K562 (cell line): ENCODE results near the gene LRP4. TPM values are rescaled to one million over a fixed set of nuclear protein-coding genes. Genes with fewer than 3 reads are reported as not detected.

Experiments used
- ATAC-seq: fragments of 200-7000 bp; cut with Tn5 transposase; 3 replicates; pipeline ENCODE4 v1.9.1; 2020; ENCODE audit warnings: moderate library complexity
- BruUV-seq: library from RNA; stranded (reverse); fragments of 400-500 nt; replicated peaks from 2 replicates; lab custom pipeline; 2021; lab: Mats Ljungman, UMichigan
- CTCF ChIA-PET: fragments of 300-600 bp; formaldehyde crosslinking; extraction: SDS; loops from one replicate; lab custom pipeline; 2021; ENCODE audit warnings: low intra/inter-chr PET ratio; lab: Yijun Ruan, JAX
- POLR2A ChIA-PET: fragments of 300-600, 350-650 bp; sonication (Branson Sonifier 250); formaldehyde crosslinking; extraction: SDS; loops from one replicate; lab custom pipeline; 2021; ENCODE audit warnings: antibody characterized with exemption, inconsistent platforms; lab: Yijun Ruan, JAX
- DNase-seq, 4 experiments: peaks; one replicate each; pipeline versions ENCODE4 v3.0.0 to v3.0.0-alpha.2; 2011 to 2018; ENCODE audit warnings: low spot score in 3 of 4, mixed read lengths in 3 of 4; ENCODE audit errors: extremely low read depth in 1 of 4
- FAIRE-seq: peaks from 2 replicates; lab custom pipeline; 2011; peaks lifted over from hg19 to GRCh38; lab: Jason Lieb, UNC
- H2AFZ ChIP-seq: 2 replicates; pipeline ENCODE4 v1.6.0; 2011; ENCODE audit warnings: low read depth, low read length, control low read depth, inconsistent platforms
- H3K27ac ChIP-seq: fragments of 200-600 bp; 3 replicates; pipeline ENCODE4 v1.8.0; 2011; ENCODE audit warnings: low read depth, mild to moderate bottlenecking, control low read depth, inconsistent platforms, low read length, moderate library complexity, mixed read lengths; ENCODE audit errors: extremely low read depth
- H3K27me3 ChIP-seq, 2 experiments: fragments of 300-600 bp in 1 of 2; 2 replicates in 1 of 2; 3 replicates in 1 of 2; pipeline versions ENCODE4 v1.6.0 to v1.8.0; 2011; ENCODE audit warnings: inconsistent platforms in 2 of 2, low read length in 2 of 2, mild to moderate bottlenecking in 1 of 2, mixed read lengths in 1 of 2, moderate library complexity in 1 of 2; ENCODE audit not compliant: control insufficient read depth in 2 of 2, insufficient read depth in 2 of 2
- H3K36me3 ChIP-seq: fragments of 300-600 bp; 3 replicates; pipeline ENCODE4 v1.8.0; 2011; ENCODE audit warnings: mild to moderate bottlenecking, low read length, inconsistent platforms; ENCODE audit not compliant: control insufficient read depth, insufficient read depth
- H3K4me1 ChIP-seq, 2 experiments: fragments of 200-600 bp in 1 of 2; replicated peaks in 1 of 2; 2 replicates in 1 of 2; 3 replicates in 1 of 2; pipeline versions ENCODE4 v1.5.1 to v1.8.0; 2011; ENCODE audit warnings: inconsistent platforms in 2 of 2, low read length in 2 of 2, mild to moderate bottlenecking in 1 of 2, mixed read lengths in 1 of 2, moderate library complexity in 1 of 2; ENCODE audit not compliant: control insufficient read depth in 2 of 2, insufficient read depth in 2 of 2
- H3K4me2 ChIP-seq: 2 replicates; pipeline ENCODE4 v1.6.1; 2011; ENCODE audit warnings: low read length, control low read depth, inconsistent platforms, mixed read lengths; ENCODE audit not compliant: insufficient read depth
- H3K4me3 ChIP-seq: fragments of 200-600 bp; sonication (generic), shearing (Covaris generic); 2 replicates; pipeline ENCODE4 v1.5.1; 2016; ENCODE audit warnings: control low read depth, inconsistent platforms
- H3K79me2 ChIP-seq: fragments of 200-600 bp; 3 replicates; pipeline ENCODE4 v1.8.0; 2011; ENCODE audit warnings: low read length, inconsistent platforms; ENCODE audit not compliant: control insufficient read depth, insufficient read depth
- H3K9ac ChIP-seq, 2 experiments: 2 replicates each; pipeline versions ENCODE4 v1.6.0 to v1.6.1; 2011; ENCODE audit warnings: low read depth in 2 of 2, low read length in 2 of 2, control low read depth in 1 of 2, inconsistent platforms in 1 of 2, mild to moderate bottlenecking in 1 of 2, mixed read lengths in 1 of 2; ENCODE audit not compliant: insufficient read depth in 1 of 2
- H3K9me1 ChIP-seq: one replicate; pipeline ENCODE4 v1.6.0; 2011; ENCODE audit warnings: inconsistent platforms, mild to moderate bottlenecking, low read length, moderate library complexity; ENCODE audit not compliant: control insufficient read depth, insufficient read depth
- H3K9me3 ChIP-seq: replicated peaks from 2 replicates; pipeline ENCODE4 v1.5.1; 2011; ENCODE audit warnings: low read depth, low read length, inconsistent platforms; ENCODE audit not compliant: control insufficient read depth, insufficient read depth
- H4K20me1 ChIP-seq: replicated peaks from 2 replicates; pipeline ENCODE4 v1.6.1; 2011; ENCODE audit warnings: low read length, inconsistent platforms, mixed read lengths; ENCODE audit not compliant: control insufficient read depth, insufficient read depth
- BDP1 ChIP-seq: IDR thresholded peaks from 3 replicates; pipeline ENCODE4 v1.6.1; 2011; ENCODE audit not compliant: insufficient read length, insufficient read depth
- BRD9 ChIP-seq: fragments of 450-650 bp; IDR thresholded peaks from 2 replicates; pipeline ENCODE4 v1.6.1; 2018; ENCODE audit warnings: low read depth; ENCODE audit not compliant: partially characterized antibody
- MCM5 ChIP-seq: fragments of 450-650 bp; IDR thresholded peaks from 2 replicates; pipeline ENCODE4 v1.6.1; 2016; ENCODE audit warnings: low read depth
- NCOA4 ChIP-seq: fragments of 450-650 bp; IDR thresholded peaks from 2 replicates; pipeline ENCODE4 v1.6.1; 2018; ENCODE audit warnings: mild to moderate bottlenecking; ENCODE audit not compliant: partially characterized antibody
- NR2C2 ChIP-seq, 2 experiments: fragments of 200-800 bp in 1 of 2; sonication (Bioruptor generic) in 1 of 2; sonication (generic) in 1 of 2; formaldehyde crosslinking in 1 of 2; IDR thresholded peaks; 2 replicates each; pipeline versions ENCODE4 v1.6.1 to v1.8.0; 2016 to 2022; ENCODE audit warnings: mild to moderate bottlenecking in 1 of 2, missing compliant biosample characterization in 1 of 2, missing genetic modification characterization in 1 of 2, missing genetic modification reagents in 1 of 2
- ZNF830 ChIP-seq: fragments of 250-450 bp; sonication (Bioruptor Pico); IDR thresholded peaks from 2 replicates; pipeline ENCODE4 v1.5.0; 2021; ENCODE audit warnings: mild to moderate bottlenecking
- WGBS: fragments of 100-300 bp; shearing (Covaris generic); methylation state at CpG from one replicate; pipeline ENCODE4 v1.1.6; 2016; ENCODE audit warnings: low coverage, mixed read lengths; ENCODE audit not compliant: insufficient coverage; ENCODE audit errors: missing lambda C conversion rate; 5-methylcytosine and 5-hydroxymethylcytosine counted together
- in situ Hi-C: fragments of 300-500 bp; cut with MboI; formaldehyde crosslinking; loops from 4 replicates; pipeline ENCODE4 v1.15.0; 2018; ENCODE audit warnings: inconsistent platforms, mixed read lengths
- intact Hi-C: fragments of 100-400 bp; cut with micrococcal nuclease; formaldehyde crosslinking; loops from 2 replicates; pipeline ENCODE4 v1.14.2; 2022
- polyA plus RNA-seq, 8 experiments: library from polyadenylated mRNA; depleted of rRNA in 4 of 8; stranded (reverse) in 5 of 8; unstranded in 3 of 8; fragments of >200 nt; fragmentation: Nextera tagmentation in 2 of 8; fragmentation: Illumina TruSeq in 1 of 8; extraction: Ambion mirVana in 2 of 8; extraction: Trizol in 1 of 8; gene quantifications; 2 replicates each; pipeline versions ENCODE4 v1.2.1 to v1.2.3, GENCODE V29; 2011 to 2014; ENCODE audit warnings: inconsistent platforms in 1 of 8, missing spikeins in 1 of 8
- total RNA-seq, 7 experiments: library from RNA; depleted of rRNA in 6 of 7; stranded (reverse); fragments of >200 nt in 6 of 7; fragmentation: Illumina TruSeq in 2 of 7; extraction: Trizol in 2 of 7; gene quantifications; 2 replicates each; pipeline versions ENCODE4 v1.2.1 to v1.2.3, GENCODE V29; 2011 to 2021; ENCODE audit warnings: low replicate concordance in 1 of 7
- TF ChIP-seq, protein P1 (sequence below): fragments of 450-650 bp; formaldehyde crosslinking; IDR thresholded peaks from 2 replicates; pipeline ENCODE4 v1.4.0; 2022; ENCODE audit warnings: mild to moderate bottlenecking, moderate library complexity
- TF ChIP-seq, protein P2 (sequence below): fragments of 450-650 bp; IDR thresholded peaks from 2 replicates; pipeline ENCODE4 v1.6.1; 2017; ENCODE audit warnings: mild to moderate bottlenecking, moderate library complexity

LRP4 gene
- total and polyA plus RNA-seq, 9 of the 15 experiments (the other 6 are each of a cell fraction or from before 2014, with no cell fraction given) = 0.04 to 0.54 (median 0.10) TPM

DNA sequence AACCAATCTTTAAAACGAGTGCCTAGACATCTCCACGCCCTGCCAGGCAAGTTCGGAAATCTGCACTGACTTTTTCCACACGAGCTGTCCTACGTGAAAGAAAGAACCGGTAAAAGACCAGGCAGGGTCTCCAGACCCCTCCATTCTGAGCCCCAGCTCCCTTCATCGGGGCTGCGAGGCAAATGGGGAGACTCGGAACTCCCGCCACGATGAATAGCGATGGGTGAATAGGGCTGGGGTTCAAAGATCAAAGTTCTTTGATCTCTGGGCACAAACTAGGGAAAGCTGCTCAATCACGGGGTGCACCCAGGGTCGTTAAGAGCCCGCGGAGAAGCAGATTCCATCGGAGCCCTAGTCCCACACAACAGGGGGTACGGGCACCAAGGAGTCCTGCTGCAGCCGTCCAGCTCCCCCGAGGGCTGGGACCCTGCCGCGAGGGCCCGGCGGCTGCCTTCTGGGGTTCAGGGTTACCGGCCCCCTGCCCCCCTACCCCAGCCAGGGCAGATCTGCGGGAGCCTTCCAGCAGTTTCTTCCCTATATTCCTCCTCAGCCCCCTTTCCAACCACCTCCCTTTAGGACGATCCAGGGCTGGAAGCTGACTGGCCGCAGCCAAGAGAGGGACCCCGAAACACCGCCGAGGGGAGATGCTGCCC, 1.1 kb downstream of the LRP4 start:
- intact Hi-C loops = no loop called here
- no peak for FAIRE-seq
- BruUV-seq = no TSS peak

More for the DNA sequence above, 1.1 kb downstream of the LRP4 start:
- peak overlapping the region; percentile 48; the same call in 1 of the 2 replicates for H2AFZ ChIP-seq
- no peak overlapping the region for H3K4me2 ChIP-seq
- WGBS = 16% methylated on average over 23 of the region's 31 CpGs
- no peak overlapping the region for H3K4me3 ChIP-seq
- no peaks in the 10 kb centered on the region for H3K36me3 ChIP-seq
- ATAC-seq (no peak), DNase-seq (peak in 1 of 4 experiments; percentile 19)
- H3K9me1 ChIP-seq = no peaks in the 10 kb centered on the region
- peaks cover 0 to 18% of the 10 kb centered on the region in 2 experiments; a peak in 3 of 5 replicates for H3K4me1 ChIP-seq
- CTCF ChIA-PET = no interaction called here
- no peak overlapping the region for H3K27ac ChIP-seq
- peaks cover 43 to 51% of the 10 kb centered on the region in 2 experiments for H3K27me3 ChIP-seq
- POLR2A ChIA-PET = interaction anchor here (0.7 to 1.5 kb wide), 4 partner anchors 10 to 245 kb away, joined by 3 to 7 read pairs (median 4); no protein-coding TSS in a partner anchor
- H3K9me3 ChIP-seq = no peaks in the 10 kb centered on the region
- no peak for TF ChIP-seq MCM5
- TF ChIP-seq NCOA4 = no peak
- TF ChIP-seq ZNF830 (CRISPR knock-in tag) = no peak
- TF ChIP-seq BRD9 = no peak
- TF ChIP-seq, protein P1, sequence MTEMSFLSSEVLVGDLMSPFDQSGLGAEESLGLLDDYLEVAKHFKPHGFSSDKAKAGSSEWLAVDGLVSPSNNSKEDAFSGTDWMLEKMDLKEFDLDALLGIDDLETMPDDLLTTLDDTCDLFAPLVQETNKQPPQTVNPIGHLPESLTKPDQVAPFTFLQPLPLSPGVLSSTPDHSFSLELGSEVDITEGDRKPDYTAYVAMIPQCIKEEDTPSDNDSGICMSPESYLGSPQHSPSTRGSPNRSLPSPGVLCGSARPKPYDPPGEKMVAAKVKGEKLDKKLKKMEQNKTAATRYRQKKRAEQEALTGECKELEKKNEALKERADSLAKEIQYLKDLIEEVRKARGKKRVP (CRISPR knock-in tag) = no peak
- no peak for TF ChIP-seq NR2C2 (CRISPR knock-in tag; IDR thresholded peaks at IDR 0.05)
- TF ChIP-seq NR2C2 (tag; IDR thresholded peaks at IDR 0.05) = 0 out of 2 replicates have a peak, but pooled peaks have one; percentile 18
- TF ChIP-seq BDP1 = no peak
- TF ChIP-seq, protein P2, sequence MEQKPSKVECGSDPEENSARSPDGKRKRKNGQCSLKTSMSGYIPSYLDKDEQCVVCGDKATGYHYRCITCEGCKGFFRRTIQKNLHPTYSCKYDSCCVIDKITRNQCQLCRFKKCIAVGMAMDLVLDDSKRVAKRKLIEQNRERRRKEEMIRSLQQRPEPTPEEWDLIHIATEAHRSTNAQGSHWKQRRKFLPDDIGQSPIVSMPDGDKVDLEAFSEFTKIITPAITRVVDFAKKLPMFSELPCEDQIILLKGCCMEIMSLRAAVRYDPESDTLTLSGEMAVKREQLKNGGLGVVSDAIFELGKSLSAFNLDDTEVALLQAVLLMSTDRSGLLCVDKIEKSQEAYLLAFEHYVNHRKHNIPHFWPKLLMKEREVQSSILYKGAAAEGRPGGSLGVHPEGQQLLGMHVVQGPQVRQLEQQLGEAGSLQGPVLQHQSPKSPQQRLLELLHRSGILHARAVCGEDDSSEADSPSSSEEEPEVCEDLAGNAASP = no peak
- no peaks in the 10 kb centered on the region for H4K20me1 ChIP-seq
- no peaks in the 10 kb centered on the region for H3K79me2 ChIP-seq
- no peak overlapping the region for H3K9ac ChIP-seq
- in situ Hi-C loops = no loop called here
